T-helper 2 cell treated with Interferon-gamma antibody and Interleukin-4, amounts not matched to agents 5 μg/mL and 100 μg/mL, for 36 hours (primary cell): Measurements from ENCODE around the gene PKNOX1.
"Not testable (repeated sequence)": the region's sequence is repeated elsewhere in the genome, so short reads cannot be mapped to it uniquely, and the experiment has no call there.

Source experiments
- DNase-seq: peaks from one replicate; pipeline ENCODE4 v3.0.0; 2021; ENCODE audit warnings: low spot score
- H3K27ac Mint-ChIP-seq: one replicate; pipeline ENCODE4 v1.8.0; 2021; ENCODE audit warnings: mild to moderate bottlenecking, mixed read lengths
- H3K27me3 Mint-ChIP-seq: one replicate; pipeline ENCODE4 v1.8.0; 2021; ENCODE audit warnings: low read depth, mixed read lengths
- H3K36me3 Mint-ChIP-seq: one replicate; pipeline ENCODE4 v1.8.0; 2021; ENCODE audit warnings: low read depth, mixed read lengths
- H3K4me1 Mint-ChIP-seq: one replicate; pipeline ENCODE4 v1.8.0; 2021; ENCODE audit warnings: low read depth, mixed read lengths
- H3K4me3 Mint-ChIP-seq: one replicate; pipeline ENCODE4 v1.8.0; 2022; ENCODE audit warnings: mild to moderate bottlenecking, moderate library complexity, mixed read lengths
- H3K9me3 Mint-ChIP-seq: one replicate; pipeline ENCODE4 v1.8.0; 2021; ENCODE audit warnings: mixed read lengths

PKNOX1 gene

DNA sequence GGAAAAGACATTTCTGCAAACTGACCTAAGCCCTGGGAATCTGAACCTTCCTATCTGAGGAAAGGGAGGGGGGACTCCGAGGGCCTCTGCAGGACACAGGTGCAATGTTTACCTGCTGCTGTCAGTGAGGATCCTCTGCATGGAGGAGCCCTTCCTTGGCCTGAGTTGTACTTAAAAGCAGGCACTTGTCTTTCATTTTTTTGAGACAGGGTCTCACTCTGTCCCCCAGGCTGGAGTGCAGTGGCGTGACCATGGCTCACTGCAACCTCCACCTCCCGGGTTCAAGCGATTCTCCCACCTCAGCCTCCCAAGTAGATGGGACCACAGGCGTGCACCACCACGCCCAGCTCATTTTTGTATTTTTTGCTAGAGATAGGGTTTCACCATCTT lies 35.8 kb upstream of the PKNOX1 start:
- not testable (repeated sequence) for H3K9me3 Mint-ChIP-seq, H3K4me1 Mint-ChIP-seq, DNase-seq, H3K36me3 Mint-ChIP-seq, H3K27me3 Mint-ChIP-seq, H3K27ac Mint-ChIP-seq, H3K4me3 Mint-ChIP-seq

- peaks cover 2% of the 10 kb centered on the region for H3K4me1 Mint-ChIP-seq
- no peak overlapping the region for H3K27ac Mint-ChIP-seq
- no peak overlapping the region for H3K4me3 Mint-ChIP-seq
- no peaks in the 10 kb centered on the region for H3K9me3 Mint-ChIP-seq
- H3K27me3 Mint-ChIP-seq = no peaks in the 10 kb centered on the region
- DNase-seq = no peak
- no peaks in the 10 kb centered on the region for H3K36me3 Mint-ChIP-seq
These were observed 34.6 kb upstream of the PKNOX1 start for GRCh38 chr21:42939582-42940413.

GRCh38 chr21:42941696-42942085 lies 32.7 kb upstream of the PKNOX1 start:
- peaks cover under 1% of the 10 kb centered on the region for H3K27me3 Mint-ChIP-seq

DNA sequence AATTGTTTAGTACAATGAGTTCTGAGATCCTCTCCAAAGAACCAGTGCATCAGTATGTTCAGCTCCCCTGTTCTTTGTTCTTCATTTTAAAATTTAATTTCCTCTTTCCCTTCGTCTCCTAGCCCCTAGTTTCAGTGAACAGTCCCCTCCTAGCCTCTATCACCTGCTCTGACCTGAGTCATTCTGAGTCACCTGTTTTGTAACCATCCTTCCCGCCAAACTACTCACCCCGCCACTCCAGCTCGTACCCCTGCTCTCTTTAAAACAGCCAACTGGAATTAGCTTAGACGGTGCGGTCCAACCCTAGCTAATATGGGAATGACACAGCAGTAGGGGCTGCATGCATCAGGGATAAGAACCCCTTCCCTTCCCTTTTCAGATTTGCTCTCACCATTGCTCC lies 32.1 kb upstream of the PKNOX1 start:
- no peaks in the 10 kb centered on the region for H3K36me3 Mint-ChIP-seq
- no peak for DNase-seq

More at GRCh38 chr21:42941696-42942085, 32.7 kb upstream of the PKNOX1 start:
- H3K4me1 Mint-ChIP-seq = peaks cover 2% of the 10 kb centered on the region
- DNase-seq = no peak
- H3K36me3 Mint-ChIP-seq = no peaks in the 10 kb centered on the region
- H3K27ac Mint-ChIP-seq = no peak overlapping the region
- H3K4me3 Mint-ChIP-seq = no peak overlapping the region
- no peaks in the 10 kb centered on the region for H3K9me3 Mint-ChIP-seq

DNA sequence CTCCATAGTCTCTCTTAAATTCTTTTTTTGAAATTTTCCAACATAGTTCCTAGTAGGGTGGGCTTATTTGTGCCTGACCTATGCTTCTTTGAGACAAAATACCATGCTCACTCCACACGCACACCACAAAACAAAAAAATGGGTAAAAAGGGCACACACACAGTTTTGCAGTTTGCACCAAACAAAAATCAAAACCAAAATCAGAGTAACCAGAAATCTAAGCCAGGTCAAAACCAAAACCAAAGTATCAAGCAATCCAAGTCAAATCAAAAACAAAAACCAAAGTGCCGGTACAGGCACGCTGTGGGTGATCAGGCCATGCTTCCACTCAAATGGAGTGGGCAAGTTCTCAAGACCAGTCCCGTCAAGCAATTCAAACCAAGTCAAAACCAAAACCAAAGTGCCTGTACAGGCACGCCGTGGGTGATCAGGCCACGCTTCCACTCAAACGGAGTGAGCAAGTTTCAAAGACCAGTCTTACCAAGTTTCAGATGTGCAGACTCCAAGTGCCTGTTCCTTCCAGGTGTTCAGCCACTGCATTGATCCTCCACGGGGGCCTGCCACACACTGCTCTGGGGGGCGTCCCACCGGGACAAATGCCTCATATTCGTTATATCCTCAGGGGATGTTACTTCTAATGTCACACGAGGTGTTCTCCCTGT lies 25.1 kb upstream of the PKNOX1 start:
- not testable (repeated sequence) for H3K4me3 Mint-ChIP-seq, H3K4me1 Mint-ChIP-seq, H3K9me3 Mint-ChIP-seq, DNase-seq, H3K27ac Mint-ChIP-seq, H3K36me3 Mint-ChIP-seq
- peaks cover 11% of the 10 kb centered on the region for H3K27me3 Mint-ChIP-seq

More for the DNA sequence above, 32.1 kb upstream of the PKNOX1 start:
- H3K27me3 Mint-ChIP-seq = peaks cover 6% of the 10 kb centered on the region
- no peaks in the 10 kb centered on the region for H3K9me3 Mint-ChIP-seq
- no peak overlapping the region for H3K27ac Mint-ChIP-seq
- H3K4me3 Mint-ChIP-seq = no peak overlapping the region
- H3K4me1 Mint-ChIP-seq = peaks cover 2% of the 10 kb centered on the region

DNA sequence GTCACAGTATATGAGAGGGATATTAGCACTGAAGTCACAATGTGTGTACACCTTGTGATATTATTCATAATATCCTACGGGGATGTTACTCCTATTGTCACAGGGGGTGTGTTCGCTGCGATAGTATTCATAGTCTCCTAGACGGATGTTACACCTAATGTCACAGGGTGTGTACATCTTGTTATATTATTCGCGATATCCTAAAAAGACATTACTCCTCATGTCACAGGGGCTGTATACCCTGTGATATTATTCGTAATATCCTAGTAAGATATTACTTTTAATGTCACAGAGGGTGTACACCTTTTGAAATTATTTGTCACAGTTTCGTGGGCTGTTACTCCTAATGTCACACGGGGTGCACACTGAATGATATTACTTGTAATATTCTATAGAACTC lies 23.2 kb upstream of the PKNOX1 start:
- H3K27ac Mint-ChIP-seq, H3K9me3 Mint-ChIP-seq, H3K4me3 Mint-ChIP-seq, H3K36me3 Mint-ChIP-seq, DNase-seq, H3K4me1 Mint-ChIP-seq: not testable (repeated sequence)
- H3K27me3 Mint-ChIP-seq = peaks cover 11% of the 10 kb centered on the region

DNA sequence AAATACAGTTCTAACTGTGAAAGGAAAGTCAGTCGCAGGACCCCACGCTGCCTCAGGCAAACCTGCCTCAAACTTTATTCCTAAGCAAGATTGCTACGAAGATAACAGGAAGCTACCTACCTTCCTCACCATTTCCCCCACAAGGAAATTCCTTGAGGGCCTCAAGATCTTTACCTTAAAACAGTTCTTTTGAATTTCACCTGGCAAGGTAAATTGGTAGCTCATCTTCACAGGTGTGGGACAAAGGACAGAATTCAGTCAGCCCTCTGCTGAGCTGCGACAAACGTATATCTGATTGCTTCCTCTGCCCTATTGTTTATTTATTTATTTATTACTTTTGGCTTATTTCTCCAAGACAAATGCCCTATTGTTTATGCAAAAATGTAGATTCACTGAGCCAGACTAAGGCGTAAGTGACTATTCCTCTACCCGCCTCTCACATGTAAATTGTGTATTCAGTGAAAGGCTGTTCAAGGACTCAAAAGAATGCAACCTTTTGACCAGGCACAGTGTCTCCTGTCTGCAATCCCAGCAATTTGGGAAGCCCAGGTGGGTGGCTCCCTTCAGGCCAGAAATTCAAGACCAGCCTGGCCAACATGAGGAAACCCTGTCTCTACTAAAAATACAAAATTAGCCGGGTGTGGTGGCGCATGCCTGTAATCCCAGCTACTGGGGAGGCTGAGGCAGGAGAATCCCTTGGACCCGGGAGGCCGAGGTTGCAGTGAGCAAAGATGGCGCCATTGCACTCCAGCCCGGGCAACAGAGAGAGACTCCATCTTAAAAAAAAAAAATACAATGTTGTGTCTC lies 17.3 kb upstream of the PKNOX1 start:
- peaks cover 2% of the 10 kb centered on the region for H3K4me1 Mint-ChIP-seq
- no peaks in the 10 kb centered on the region for H3K27me3 Mint-ChIP-seq
- H3K4me3 Mint-ChIP-seq = no peak overlapping the region
- no peaks in the 10 kb centered on the region for H3K36me3 Mint-ChIP-seq
- H3K9me3 Mint-ChIP-seq = no peaks in the 10 kb centered on the region
- no peak overlapping the region for H3K27ac Mint-ChIP-seq
- no peak for DNase-seq

- not testable (repeated sequence) for H3K36me3 Mint-ChIP-seq, H3K27me3 Mint-ChIP-seq, H3K27ac Mint-ChIP-seq, H3K4me1 Mint-ChIP-seq, H3K9me3 Mint-ChIP-seq, H3K4me3 Mint-ChIP-seq, DNase-seq
These were observed 16.2 kb upstream of the PKNOX1 start for GRCh38 chr21:42958122-42958521.

- DNase-seq = no peak
- H3K9me3 Mint-ChIP-seq = no peaks in the 10 kb centered on the region
- H3K4me1 Mint-ChIP-seq = peaks cover 2% of the 10 kb centered on the region
- H3K36me3 Mint-ChIP-seq = no peaks in the 10 kb centered on the region
- H3K27ac Mint-ChIP-seq = no peak overlapping the region
- H3K27me3 Mint-ChIP-seq = no peaks in the 10 kb centered on the region
- H3K4me3 Mint-ChIP-seq = no peak overlapping the region
These were observed 14.6 kb upstream of the PKNOX1 start for GRCh38 chr21:42959728-42960127.

DNA sequence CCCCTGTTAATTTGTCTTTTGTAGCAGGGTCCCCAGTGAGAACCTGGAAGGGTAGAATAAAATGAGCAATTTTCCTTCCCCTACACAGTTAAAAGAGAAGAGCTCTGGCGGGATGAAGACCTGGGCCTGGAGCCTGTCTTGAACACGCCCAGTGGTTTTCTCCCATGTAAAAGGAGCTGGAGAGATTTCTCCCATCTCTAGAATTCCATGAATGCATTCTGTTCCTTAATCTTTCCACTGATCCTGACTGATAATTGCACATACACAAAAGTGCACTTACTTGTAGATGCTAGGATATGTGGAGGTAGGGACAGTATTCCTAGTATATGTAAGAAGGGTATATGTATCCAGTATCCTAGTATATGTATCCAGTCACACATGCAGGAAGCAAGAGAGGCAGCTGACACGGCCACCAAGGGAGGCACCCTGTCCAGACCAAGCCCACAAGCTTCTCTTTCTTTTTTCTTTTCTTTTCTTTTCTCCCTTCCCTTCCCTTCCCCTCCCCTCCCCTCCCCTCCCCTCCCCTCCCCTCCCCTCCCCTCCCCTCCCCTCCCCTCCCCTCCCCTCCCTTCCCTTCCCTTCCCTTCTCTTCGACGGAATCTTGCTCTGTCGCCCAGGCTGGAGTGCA lies 11.9 kb upstream of the PKNOX1 start:
- Mint-ChIP-seq H3K9me3 (no peaks in the 10 kb centered on the region), H3K4me3 (no peak overlapping the region), H3K27ac (no peak overlapping the region), H3K4me1 (peaks cover 2% of the 10 kb centered on the region), H3K36me3 (no peaks in the 10 kb centered on the region), H3K27me3 (no peaks in the 10 kb centered on the region)
- DNase-seq = no peak

GRCh38 chr21:42964086-42964485 lies 10.3 kb upstream of the PKNOX1 start:
- DNase-seq = no peak
- Mint-ChIP-seq H3K27me3 (no peaks in the 10 kb centered on the region), H3K36me3 (no peaks in the 10 kb centered on the region), H3K27ac (no peak overlapping the region), H3K9me3 (no peaks in the 10 kb centered on the region), H3K4me1 (no peaks in the 10 kb centered on the region), H3K4me3 (no peak overlapping the region)

GRCh38 chr21:42964546-42965210 lies 9.7 kb upstream of the PKNOX1 start:
- no peak for DNase-seq
- H3K4me1 Mint-ChIP-seq = no peaks in the 10 kb centered on the region
- H3K27me3 Mint-ChIP-seq = no peaks in the 10 kb centered on the region
- no peak overlapping the region for H3K27ac Mint-ChIP-seq
- no peaks in the 10 kb centered on the region for H3K9me3 Mint-ChIP-seq
- no peaks in the 10 kb centered on the region for H3K36me3 Mint-ChIP-seq
- no peak overlapping the region for H3K4me3 Mint-ChIP-seq

- Mint-ChIP-seq H3K4me3 (no peak overlapping the region), H3K36me3 (no peaks in the 10 kb centered on the region), H3K27ac (no peak overlapping the region), H3K27me3 (no peaks in the 10 kb centered on the region), H3K4me1 (no peaks in the 10 kb centered on the region), H3K9me3 (no peaks in the 10 kb centered on the region)
- no peak for DNase-seq
These were observed 9.2 kb upstream of the PKNOX1 start for GRCh38 chr21:42965211-42965560.
